Measurements from ENCODE around the gene MEF2D.

MEF2D gene

DNA sequence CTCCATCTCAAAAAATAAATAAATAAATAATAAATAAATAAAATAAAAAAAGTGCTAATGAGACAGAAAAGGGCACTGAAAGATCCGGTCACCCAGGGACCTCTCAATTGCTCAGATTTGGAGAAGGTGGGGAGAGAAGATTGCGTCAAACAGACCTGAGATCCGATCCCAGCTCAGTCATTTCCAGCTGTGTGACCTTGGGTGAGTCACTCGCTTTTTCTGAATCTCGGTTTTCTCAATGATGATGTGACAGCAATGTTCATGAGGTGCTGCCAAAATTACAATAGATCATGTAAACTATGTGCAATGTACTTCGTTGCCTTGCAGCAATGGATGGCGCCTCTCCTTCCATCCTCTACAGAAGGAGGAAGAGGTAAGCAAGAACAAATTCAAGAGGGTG is 11.1 kb upstream of the MEF2D start:
- Histone ChIP-seq H4K20me1 (ENCODE audit: insufficient read depth, low read length, poor library complexity, severe bottlenecking) (no peaks in the 10 kb centered on the region), H2AFZ (ENCODE audit: low read length) (no peak overlapping the region), H3F3A (ENCODE audit: low read depth) (no peaks in the 10 kb centered on the region), H3K36me3 (ENCODE audit: insufficient read depth, low read length) (no peaks in the 10 kb centered on the region), H3K9ac (ENCODE audit: low read depth, low read length, poor library complexity, severe bottlenecking) (no peak overlapping the region), H3K4me2 (ENCODE audit: low read depth, low read length, poor library complexity, severe bottlenecking) (no peak overlapping the region), H3K9me2 (replicated peaks; ENCODE audit: low read depth, low read length) (no peaks in the 10 kb centered on the region), H3K4me3 (ENCODE audit: low read length, poor library complexity, severe bottlenecking) (no peak overlapping the region), H3K27me3 (ENCODE audit: insufficient read depth, low read length, poor library complexity, severe bottlenecking) (no peaks in the 10 kb centered on the region), H3K4me1 (ENCODE audit: insufficient read depth, low read length, poor library complexity, severe bottlenecking) (peaks cover 14% of the 10 kb centered on the region), H3K9me3 (ENCODE audit: insufficient read depth, low read depth, low read length) (no peaks in the 10 kb centered on the region), H3K79me2 (ENCODE audit: insufficient read depth, low read length) (no peaks in the 10 kb centered on the region)
- TF ChIP-seq, protein P1, sequence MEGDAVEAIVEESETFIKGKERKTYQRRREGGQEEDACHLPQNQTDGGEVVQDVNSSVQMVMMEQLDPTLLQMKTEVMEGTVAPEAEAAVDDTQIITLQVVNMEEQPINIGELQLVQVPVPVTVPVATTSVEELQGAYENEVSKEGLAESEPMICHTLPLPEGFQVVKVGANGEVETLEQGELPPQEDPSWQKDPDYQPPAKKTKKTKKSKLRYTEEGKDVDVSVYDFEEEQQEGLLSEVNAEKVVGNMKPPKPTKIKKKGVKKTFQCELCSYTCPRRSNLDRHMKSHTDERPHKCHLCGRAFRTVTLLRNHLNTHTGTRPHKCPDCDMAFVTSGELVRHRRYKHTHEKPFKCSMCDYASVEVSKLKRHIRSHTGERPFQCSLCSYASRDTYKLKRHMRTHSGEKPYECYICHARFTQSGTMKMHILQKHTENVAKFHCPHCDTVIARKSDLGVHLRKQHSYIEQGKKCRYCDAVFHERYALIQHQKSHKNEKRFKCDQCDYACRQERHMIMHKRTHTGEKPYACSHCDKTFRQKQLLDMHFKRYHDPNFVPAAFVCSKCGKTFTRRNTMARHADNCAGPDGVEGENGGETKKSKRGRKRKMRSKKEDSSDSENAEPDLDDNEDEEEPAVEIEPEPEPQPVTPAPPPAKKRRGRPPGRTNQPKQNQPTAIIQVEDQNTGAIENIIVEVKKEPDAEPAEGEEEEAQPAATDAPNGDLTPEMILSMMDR (conservative IDR thresholded peaks at IDR 0.05; ENCODE audit: low read length): no peak
- TF ChIP-seq EZH2phosphoT487 (IDR thresholded peaks at IDR 0.05; ENCODE audit: borderline replicate concordance): no peak

DNA sequence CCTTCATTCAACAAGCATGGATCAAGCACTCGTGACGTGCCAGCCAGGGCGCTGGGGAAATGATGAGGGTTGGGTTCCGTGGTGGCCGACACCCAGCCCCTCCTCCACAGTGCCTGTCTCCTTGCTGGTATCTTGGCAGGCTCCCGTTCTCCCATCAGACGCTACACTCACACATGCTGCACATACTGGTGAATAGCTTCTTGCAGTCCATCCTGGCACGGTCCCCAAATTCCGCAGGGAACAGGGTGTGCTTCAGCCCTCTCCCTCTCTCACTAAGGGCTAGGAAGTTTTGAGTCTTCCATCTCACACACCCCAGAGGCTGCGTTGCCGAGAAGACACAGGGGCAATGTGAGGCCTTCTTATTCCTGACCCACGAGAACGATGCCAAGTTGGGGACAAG is 10.1 kb upstream of the MEF2D start:
- TF ChIP-seq EZH2phosphoT487 (IDR thresholded peaks at IDR 0.05; ENCODE audit: borderline replicate concordance): no peak
- TF ChIP-seq, protein P1 (conservative IDR thresholded peaks at IDR 0.05; ENCODE audit: low read length): no peak
- no peaks in the 10 kb centered on the region for H3K9me3 ChIP-seq (ENCODE audit: insufficient read depth, low read depth, low read length)
- H3K4me1 ChIP-seq (ENCODE audit: insufficient read depth, low read length, poor library complexity, severe bottlenecking): peaks cover 23% of the 10 kb centered on the region
- no peaks in the 10 kb centered on the region for H3K27me3 ChIP-seq (ENCODE audit: insufficient read depth, low read length, poor library complexity, severe bottlenecking)
- H4K20me1 ChIP-seq (ENCODE audit: insufficient read depth, low read length, poor library complexity, severe bottlenecking): no peaks in the 10 kb centered on the region
- no peaks in the 10 kb centered on the region for H3K9me2 ChIP-seq (replicated peaks; ENCODE audit: low read depth, low read length)
- H3K4me3 ChIP-seq (ENCODE audit: low read length, poor library complexity, severe bottlenecking): no peak overlapping the region
- H3F3A ChIP-seq (ENCODE audit: low read depth): no peaks in the 10 kb centered on the region
- H3K79me2 ChIP-seq (ENCODE audit: insufficient read depth, low read length): no peaks in the 10 kb centered on the region; the same call in 1 of the 2 replicates
- H3K4me2 ChIP-seq (ENCODE audit: low read depth, low read length, poor library complexity, severe bottlenecking): no peak overlapping the region
- no peak overlapping the region for H2AFZ ChIP-seq (ENCODE audit: low read length)
- no peak overlapping the region for H3K9ac ChIP-seq (ENCODE audit: low read depth, low read length, poor library complexity, severe bottlenecking)
- no peaks in the 10 kb centered on the region for H3K36me3 ChIP-seq (ENCODE audit: insufficient read depth, low read length)

DNA sequence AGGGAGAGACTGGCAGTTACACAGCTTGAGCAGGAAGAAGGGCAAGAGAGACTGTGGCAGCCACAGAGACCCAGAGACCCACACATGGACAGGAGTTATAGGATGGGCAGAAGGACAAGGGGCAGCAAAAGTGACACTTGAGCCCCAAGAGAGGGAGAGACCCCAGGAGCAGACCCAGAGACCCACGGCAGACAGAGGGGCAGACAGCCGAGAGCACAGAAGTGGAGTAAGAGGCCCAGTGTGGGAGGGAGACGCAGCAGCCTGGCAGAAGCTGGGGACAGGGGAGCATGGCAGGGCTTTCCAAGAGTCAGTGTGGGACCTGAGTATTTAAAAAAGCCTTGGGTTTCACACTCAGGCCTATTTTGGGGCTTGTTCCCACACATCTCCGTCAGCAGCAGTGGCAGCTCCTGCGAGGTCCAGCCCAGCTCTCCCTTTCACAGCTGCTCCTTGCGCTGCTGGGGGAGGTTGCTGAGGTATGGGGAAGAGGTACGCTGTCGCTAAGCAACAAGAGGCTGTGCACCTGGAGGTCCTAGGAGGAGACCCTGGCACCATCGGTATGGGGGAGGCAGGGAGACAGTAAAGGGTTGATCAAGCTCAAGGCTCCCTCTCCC is 9.0 kb upstream of the MEF2D start:
- no peaks in the 10 kb centered on the region for H3F3A ChIP-seq (ENCODE audit: low read depth)
- peaks cover 29% of the 10 kb centered on the region for H3K4me1 ChIP-seq (ENCODE audit: insufficient read depth, low read length, poor library complexity, severe bottlenecking)
- no peaks in the 10 kb centered on the region for H3K9me2 ChIP-seq (replicated peaks; ENCODE audit: low read depth, low read length)
- no peaks in the 10 kb centered on the region for H4K20me1 ChIP-seq (ENCODE audit: insufficient read depth, low read length, poor library complexity, severe bottlenecking)
- no peaks in the 10 kb centered on the region for H3K27me3 ChIP-seq (ENCODE audit: insufficient read depth, low read length, poor library complexity, severe bottlenecking)
- H3K79me2 ChIP-seq (ENCODE audit: insufficient read depth, low read length): no peaks in the 10 kb centered on the region; the same call in 1 of the 2 replicates
- TF ChIP-seq, protein P1 (conservative IDR thresholded peaks at IDR 0.05; ENCODE audit: low read length): no peak
- TF ChIP-seq EZH2phosphoT487 (IDR thresholded peaks at IDR 0.05; ENCODE audit: borderline replicate concordance): no peak
- no peak overlapping the region for H3K4me3 ChIP-seq (ENCODE audit: low read length, poor library complexity, severe bottlenecking)
- H3K9ac ChIP-seq (ENCODE audit: low read depth, low read length, poor library complexity, severe bottlenecking): no peak overlapping the region
- H3K36me3 ChIP-seq (ENCODE audit: insufficient read depth, low read length): no peaks in the 10 kb centered on the region
- peak overlapping the region; percentile 37; the same call in 1 of the 2 replicates for H2AFZ ChIP-seq (ENCODE audit: low read length)
- no peaks in the 10 kb centered on the region for H3K9me3 ChIP-seq (ENCODE audit: insufficient read depth, low read depth, low read length)
- H3K4me2 ChIP-seq (ENCODE audit: low read depth, low read length, poor library complexity, severe bottlenecking): no peak overlapping the region
